HFFc6 (cell line): ENCODE results near the gene PRKACB. TPM values are rescaled to one million over a fixed set of nuclear protein-coding genes. Genes with fewer than 3 reads are reported as not detected.

ENCODE experiments used
- DNase-seq: peaks from one replicate; pipeline ENCODE4 v3.0.0-alpha.2; 2018
- H3K27ac Mint-ChIP-seq: 2 replicates; pipeline ENCODE4 v1.8.0; 2020; ENCODE audit warnings: mild to moderate bottlenecking, mixed read lengths
- H3K27me3 Mint-ChIP-seq: 2 replicates; pipeline ENCODE4 v1.8.0; 2021; ENCODE audit warnings: mild to moderate bottlenecking, moderate library complexity, mixed read lengths; ENCODE audit not compliant: insufficient read depth
- H3K36me3 Mint-ChIP-seq: 2 replicates; pipeline ENCODE4 v1.8.0; 2021; ENCODE audit warnings: low read depth, mixed read lengths
- H3K4me1 Mint-ChIP-seq: 2 replicates; pipeline ENCODE4 v1.8.0; 2020; ENCODE audit warnings: low read depth, mixed read lengths
- H3K4me3 Mint-ChIP-seq: 2 replicates; pipeline ENCODE4 v1.8.0; 2020; ENCODE audit warnings: mild to moderate bottlenecking, moderate library complexity, mixed read lengths
- H3K9me3 Mint-ChIP-seq: 2 replicates; pipeline ENCODE4 v1.8.0; 2020; ENCODE audit warnings: mild to moderate bottlenecking, mixed read lengths
- total RNA-seq, 6 experiments: library from RNA; stranded (reverse); fragmentation: NEBNext Ultra II Directional; extraction: Animal tissue kit (Norgen Biotek cat#: 25700); gene quantifications; 2 replicates in 1 of 6; 3 replicates in 5 of 6; pipeline ENCODE4 v1.2.3, GENCODE V29; 2021
- TF ChIP-seq, protein P1 (sequence below): fragments of 200-600 bp; sonication (generic); IDR thresholded peaks from 2 replicates; pipeline ENCODE4 v1.5.0; 2021; ENCODE audit warnings: antibody characterized with exemption, mild to moderate bottlenecking

Gene PRKACB
- total RNA-seq, 6 experiments from 2014 or later, result 29.8 to 41.0 (median 36.7) TPM

DNA sequence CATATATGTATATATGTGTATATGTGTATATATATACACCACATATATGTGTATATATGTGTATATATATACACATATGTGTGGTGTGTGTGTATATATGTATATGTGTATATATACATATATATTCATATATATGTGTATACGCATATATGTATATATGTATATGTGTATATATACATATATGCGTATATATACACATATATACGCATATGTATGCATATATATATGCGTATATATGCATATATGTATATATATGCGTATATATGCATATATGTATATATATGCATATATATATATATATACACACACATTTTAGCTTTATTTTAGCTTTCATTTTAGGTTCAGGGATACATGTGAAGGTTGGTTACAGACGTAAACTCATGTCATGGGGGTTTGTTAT, 54.8 kb downstream of the PRKACB start:
- no peaks in the 10 kb centered on the region for H3K27me3 Mint-ChIP-seq

DNA sequence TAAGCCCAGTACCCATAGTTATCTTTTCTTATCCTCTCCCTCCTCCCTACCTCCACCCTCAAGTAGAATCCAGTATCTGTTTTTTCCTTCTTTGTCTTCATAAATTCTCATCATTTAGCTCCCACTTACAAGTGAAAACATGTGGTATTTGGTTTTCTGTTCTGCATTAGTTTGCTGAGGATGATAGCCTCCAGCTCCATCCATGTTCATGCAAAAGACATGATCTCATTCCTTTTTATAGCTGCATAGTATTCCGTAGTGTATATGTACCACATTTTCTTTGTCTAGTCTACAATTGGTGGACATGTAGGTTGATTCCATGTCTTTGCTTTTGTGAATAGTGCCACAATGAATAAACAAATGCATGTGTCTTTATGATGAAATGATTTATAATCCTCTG, 55.2 kb downstream of the PRKACB start:
- no peak overlapping the region for H3K27ac Mint-ChIP-seq
- TF ChIP-seq, protein P1, sequence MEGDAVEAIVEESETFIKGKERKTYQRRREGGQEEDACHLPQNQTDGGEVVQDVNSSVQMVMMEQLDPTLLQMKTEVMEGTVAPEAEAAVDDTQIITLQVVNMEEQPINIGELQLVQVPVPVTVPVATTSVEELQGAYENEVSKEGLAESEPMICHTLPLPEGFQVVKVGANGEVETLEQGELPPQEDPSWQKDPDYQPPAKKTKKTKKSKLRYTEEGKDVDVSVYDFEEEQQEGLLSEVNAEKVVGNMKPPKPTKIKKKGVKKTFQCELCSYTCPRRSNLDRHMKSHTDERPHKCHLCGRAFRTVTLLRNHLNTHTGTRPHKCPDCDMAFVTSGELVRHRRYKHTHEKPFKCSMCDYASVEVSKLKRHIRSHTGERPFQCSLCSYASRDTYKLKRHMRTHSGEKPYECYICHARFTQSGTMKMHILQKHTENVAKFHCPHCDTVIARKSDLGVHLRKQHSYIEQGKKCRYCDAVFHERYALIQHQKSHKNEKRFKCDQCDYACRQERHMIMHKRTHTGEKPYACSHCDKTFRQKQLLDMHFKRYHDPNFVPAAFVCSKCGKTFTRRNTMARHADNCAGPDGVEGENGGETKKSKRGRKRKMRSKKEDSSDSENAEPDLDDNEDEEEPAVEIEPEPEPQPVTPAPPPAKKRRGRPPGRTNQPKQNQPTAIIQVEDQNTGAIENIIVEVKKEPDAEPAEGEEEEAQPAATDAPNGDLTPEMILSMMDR, result no peak
- no peaks in the 10 kb centered on the region for H3K9me3 Mint-ChIP-seq
- H3K36me3 Mint-ChIP-seq, result peaks cover 16% of the 10 kb centered on the region
- DNase-seq, result no peak
- no peaks in the 10 kb centered on the region for H3K27me3 Mint-ChIP-seq
- H3K4me1 Mint-ChIP-seq, result no peaks in the 10 kb centered on the region
- no peak overlapping the region for H3K4me3 Mint-ChIP-seq

More for the DNA sequence above, 54.8 kb downstream of the PRKACB start:
- Mint-ChIP-seq H3K4me1 (no peaks in the 10 kb centered on the region), H3K36me3 (peaks cover 20% of the 10 kb centered on the region), H3K9me3 (0 out of 2 replicates have a peak, but pooled peaks cover 3% of the 10 kb centered on the region), H3K27ac (no peak overlapping the region), H3K4me3 (no peak overlapping the region)
- no peak for DNase-seq
- TF ChIP-seq, protein P1, result no peak

DNA sequence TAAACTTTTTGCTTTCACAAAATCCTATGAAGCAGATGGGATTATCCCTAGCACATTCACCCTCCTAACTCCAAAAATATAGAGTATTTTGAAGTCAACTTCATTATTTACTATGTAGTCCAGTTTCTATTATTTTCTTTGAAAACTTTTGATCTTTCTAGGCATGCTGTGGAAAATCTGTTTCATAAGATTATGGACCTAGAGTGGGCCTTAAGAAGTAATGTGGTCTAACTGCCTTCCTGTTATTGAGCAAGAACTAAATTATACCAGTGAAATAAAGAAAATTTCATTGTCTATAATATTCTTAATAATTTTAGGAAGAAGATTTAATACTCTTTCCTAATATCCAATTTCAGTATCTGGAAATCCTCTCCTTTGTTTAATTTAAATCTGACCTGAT, 58.1 kb downstream of the PRKACB start:
- H3K27ac Mint-ChIP-seq, result no peak overlapping the region
- no peaks in the 10 kb centered on the region for H3K9me3 Mint-ChIP-seq
- H3K4me3 Mint-ChIP-seq, result no peak overlapping the region
- DNase-seq, result no peak
- TF ChIP-seq, protein P1, result no peak
- H3K36me3 Mint-ChIP-seq, result peaks cover 25% of the 10 kb centered on the region
- no peaks in the 10 kb centered on the region for H3K4me1 Mint-ChIP-seq
- H3K27me3 Mint-ChIP-seq, result no peaks in the 10 kb centered on the region

DNA sequence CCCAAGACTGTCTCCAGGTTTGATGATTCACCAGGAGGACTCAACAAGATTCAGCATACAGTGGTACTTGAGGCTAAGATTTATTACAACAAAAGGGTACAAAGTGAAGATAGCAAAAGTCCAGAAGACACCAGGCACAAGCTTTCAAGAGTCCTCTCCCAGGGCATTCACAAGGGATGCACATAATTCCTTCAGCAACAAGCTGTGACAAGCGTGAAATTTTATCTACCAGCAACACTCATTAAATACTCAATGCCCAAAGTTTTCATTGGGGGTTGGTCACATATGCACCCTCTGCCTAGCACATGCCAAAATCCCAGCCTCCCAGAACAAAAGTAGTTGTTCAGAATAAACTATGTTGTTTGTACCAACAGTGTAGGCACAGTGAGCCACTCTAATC, 62.3 kb downstream of the PRKACB start:
- TF ChIP-seq, protein P1, result no peak
- Mint-ChIP-seq H3K27ac (no peak overlapping the region), H3K4me1 (peaks cover 7% of the 10 kb centered on the region), H3K36me3 (peaks cover 13% of the 10 kb centered on the region; the same call in 1 of the 2 replicates), H3K4me3 (no peak overlapping the region), H3K27me3 (no peaks in the 10 kb centered on the region), H3K9me3 (no peaks in the 10 kb centered on the region)
- no peak for DNase-seq

DNA sequence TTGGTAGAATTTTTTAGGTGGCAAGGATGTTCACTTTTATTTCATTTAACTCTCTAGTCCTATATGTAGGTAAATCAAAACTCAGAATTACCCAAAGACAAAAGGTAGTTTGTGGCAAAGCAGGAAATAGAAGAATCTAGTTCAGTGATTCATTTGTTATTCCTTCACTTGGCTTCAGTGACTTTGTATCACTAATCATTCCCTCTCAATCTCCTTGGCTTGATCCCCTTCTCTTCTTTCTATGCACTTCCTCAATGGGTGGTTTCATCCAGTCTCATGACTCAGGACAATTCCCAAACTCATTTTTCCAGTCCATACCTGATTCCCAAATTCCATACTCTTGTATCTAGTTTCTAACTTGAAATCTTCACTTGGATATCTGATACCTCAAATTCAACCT, 64.9 kb downstream of the PRKACB start:
- no peak for DNase-seq
- TF ChIP-seq, protein P1, result no peak
- H3K4me1 Mint-ChIP-seq, result peaks cover 7% of the 10 kb centered on the region
- peaks cover 13% of the 10 kb centered on the region; the same call in 1 of the 2 replicates for H3K36me3 Mint-ChIP-seq
- H3K27me3 Mint-ChIP-seq, result no peaks in the 10 kb centered on the region
- no peaks in the 10 kb centered on the region for H3K9me3 Mint-ChIP-seq
- no peak overlapping the region for H3K4me3 Mint-ChIP-seq
- H3K27ac Mint-ChIP-seq, result no peak overlapping the region
